Adrenal gland (tissue), 5 donors: ENCODE results near the gene CAMK1D.

Source experiments
- POLR2A ChIP-seq, 2 donors: fragments of 450-650 bp; IDR thresholded peaks; one replicate each; pipeline ENCODE4 v1.6.1; 2017; ENCODE audit warnings: antibody characterized with exemption in 2 of 2, mild to moderate bottlenecking in 2 of 2, moderate library complexity in 1 of 2
- TF ChIP-seq, protein P1 (sequence below), 6 experiments: fragments of 450-650 bp in 4 of 6; fragments of 200-600 bp in 2 of 6; sonication (generic) in 1 of 6; IDR thresholded peaks; 1 replicate in 5 of 6; 2 replicates in 1 of 6; pipeline versions ENCODE4 v1.5.1 to v1.8.0; 2016 to 2021; ENCODE audit warnings: antibody characterized with exemption in 6 of 6, mild to moderate bottlenecking in 2 of 6, moderate library complexity in 1 of 6
- donor health status: DM: no; HTN: no; CAD: no.

DNA sequence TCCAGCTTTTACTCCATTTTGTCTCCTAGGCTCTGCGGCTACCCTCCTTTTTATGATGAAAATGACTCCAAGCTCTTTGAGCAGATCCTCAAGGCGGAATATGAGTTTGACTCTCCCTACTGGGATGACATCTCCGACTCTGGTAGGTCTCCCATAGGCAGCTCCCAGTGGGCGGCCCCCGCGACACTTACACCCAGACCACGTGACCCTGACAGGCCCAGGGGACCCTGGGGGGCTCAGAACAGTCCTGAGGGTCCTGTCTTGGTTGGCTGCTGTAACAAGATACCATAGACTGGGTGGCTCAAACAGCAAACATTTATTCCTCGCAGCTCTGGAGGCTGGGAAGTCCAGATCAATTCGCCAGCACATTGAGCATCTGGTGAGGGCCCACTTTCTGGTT lies 464.8 kb downstream of the CAMK1D start:
- no peak for TF ChIP-seq POLR2A (IDR thresholded peaks at IDR 0.05)
- TF ChIP-seq, protein P1, sequence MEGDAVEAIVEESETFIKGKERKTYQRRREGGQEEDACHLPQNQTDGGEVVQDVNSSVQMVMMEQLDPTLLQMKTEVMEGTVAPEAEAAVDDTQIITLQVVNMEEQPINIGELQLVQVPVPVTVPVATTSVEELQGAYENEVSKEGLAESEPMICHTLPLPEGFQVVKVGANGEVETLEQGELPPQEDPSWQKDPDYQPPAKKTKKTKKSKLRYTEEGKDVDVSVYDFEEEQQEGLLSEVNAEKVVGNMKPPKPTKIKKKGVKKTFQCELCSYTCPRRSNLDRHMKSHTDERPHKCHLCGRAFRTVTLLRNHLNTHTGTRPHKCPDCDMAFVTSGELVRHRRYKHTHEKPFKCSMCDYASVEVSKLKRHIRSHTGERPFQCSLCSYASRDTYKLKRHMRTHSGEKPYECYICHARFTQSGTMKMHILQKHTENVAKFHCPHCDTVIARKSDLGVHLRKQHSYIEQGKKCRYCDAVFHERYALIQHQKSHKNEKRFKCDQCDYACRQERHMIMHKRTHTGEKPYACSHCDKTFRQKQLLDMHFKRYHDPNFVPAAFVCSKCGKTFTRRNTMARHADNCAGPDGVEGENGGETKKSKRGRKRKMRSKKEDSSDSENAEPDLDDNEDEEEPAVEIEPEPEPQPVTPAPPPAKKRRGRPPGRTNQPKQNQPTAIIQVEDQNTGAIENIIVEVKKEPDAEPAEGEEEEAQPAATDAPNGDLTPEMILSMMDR (IDR thresholded peaks at IDR 0.05), result no peak
